GM21515 (cell line): Measurements from ENCODE around the gene NSRP1.
"Not testable (repeated sequence)": the region's sequence is repeated elsewhere in the genome, so short reads cannot be mapped to it uniquely, and the experiment has no call there.

Source experiments
- ATAC-seq: cut with Tn5 transposase; IDR thresholded peaks from one replicate; pipeline ENCODE4 v1.9.1; 2021; ENCODE audit not compliant: unreplicated experiment

The NSRP1 gene, protein sequence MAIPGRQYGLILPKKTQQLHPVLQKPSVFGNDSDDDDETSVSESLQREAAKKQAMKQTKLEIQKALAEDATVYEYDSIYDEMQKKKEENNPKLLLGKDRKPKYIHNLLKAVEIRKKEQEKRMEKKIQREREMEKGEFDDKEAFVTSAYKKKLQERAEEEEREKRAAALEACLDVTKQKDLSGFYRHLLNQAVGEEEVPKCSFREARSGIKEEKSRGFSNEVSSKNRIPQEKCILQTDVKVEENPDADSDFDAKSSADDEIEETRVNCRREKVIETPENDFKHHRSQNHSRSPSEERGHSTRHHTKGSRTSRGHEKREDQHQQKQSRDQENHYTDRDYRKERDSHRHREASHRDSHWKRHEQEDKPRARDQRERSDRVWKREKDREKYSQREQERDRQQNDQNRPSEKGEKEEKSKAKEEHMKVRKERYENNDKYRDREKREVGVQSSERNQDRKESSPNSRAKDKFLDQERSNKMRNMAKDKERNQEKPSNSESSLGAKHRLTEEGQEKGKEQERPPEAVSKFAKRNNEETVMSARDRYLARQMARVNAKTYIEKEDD

DNA sequence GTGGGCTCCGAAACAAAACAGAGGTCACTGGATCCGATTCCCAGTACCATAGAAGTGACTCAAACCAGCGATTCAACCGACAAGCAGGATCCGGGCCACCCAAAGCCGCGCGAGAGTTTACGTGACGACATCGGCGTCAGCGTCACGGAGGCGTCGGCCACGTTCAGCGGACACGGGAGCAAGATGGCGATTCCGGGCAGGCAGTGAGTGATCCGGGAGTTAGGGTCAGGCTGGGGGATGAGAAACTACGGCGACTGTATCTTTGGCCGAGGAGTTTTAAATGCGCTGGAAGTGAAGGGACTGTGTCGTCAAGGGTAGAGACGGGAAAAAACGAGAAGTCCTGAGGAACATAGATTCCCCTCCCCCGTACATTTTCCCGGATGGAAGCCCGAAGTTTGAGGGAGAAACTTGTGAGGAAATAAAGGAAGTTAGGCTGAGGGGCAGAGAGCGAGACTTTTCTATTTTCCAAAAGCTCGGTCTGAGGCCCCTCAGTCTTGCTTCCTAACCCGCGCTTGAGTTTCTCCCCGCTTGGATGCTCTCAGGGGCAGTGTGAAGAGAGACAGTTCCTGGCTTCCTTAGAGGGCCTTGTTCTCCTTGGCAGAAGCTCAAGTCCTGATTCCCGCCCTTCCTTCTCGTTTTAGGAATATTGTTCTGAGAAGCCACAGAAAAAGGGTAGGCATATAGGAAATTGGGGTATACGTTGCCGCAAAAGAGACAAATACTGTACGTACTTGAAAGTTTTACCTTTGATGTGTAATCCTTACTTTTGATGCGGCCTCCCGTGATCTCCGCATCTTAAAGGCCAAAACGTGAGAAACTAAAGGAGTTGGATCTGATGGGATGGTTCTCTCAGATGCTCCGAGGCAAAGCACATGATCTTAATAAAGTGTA lies at the start of gene NSRP1:
NSRP1 (plus strand) TSS at position 156 of the 891 bp plus-strand sequence; CDS start at position 184, 28 bp downstream.
- ATAC-seq: peak; percentile 70

DNA sequence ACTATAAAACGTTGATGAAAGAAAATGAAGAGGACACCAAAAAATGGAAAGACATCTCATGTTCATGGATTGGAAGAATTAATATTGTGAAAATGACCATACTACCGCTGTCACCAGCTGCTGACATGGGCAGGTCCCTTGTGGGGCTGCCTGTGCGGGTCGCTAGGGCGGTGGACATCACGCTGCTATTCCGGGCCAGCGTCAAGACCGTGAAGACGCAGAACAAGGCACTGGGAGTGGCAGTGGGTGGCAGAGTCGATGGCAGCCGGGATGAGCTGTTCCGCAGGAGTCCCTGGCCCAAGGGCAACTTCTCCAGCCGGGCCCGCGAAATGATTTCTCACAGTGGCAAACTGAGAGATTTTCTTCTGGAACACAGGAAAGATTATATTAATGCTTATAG lies 48.2 kb upstream of the NSRP1 start:
- ATAC-seq: no peak

DNA sequence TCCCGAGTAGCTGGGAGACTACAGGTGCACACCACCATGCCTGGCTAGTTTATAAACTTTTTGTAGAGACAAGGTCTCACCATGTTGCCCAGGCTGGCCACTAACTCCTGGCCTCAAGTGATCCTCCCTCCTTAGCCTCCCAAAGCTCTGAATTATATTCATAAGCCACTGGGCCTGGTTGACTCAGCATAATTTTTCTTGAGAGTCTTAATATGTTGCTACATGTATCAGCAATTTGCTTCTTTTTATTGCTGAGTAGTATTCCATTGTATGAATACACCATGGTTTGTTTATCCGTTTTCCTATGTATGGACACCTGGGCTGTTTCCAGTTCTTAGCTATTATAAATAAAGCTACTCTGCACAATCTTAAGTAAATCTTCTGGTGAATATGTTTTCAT lies 42.4 kb upstream of the NSRP1 start:
- ATAC-seq: no peak

DNA sequence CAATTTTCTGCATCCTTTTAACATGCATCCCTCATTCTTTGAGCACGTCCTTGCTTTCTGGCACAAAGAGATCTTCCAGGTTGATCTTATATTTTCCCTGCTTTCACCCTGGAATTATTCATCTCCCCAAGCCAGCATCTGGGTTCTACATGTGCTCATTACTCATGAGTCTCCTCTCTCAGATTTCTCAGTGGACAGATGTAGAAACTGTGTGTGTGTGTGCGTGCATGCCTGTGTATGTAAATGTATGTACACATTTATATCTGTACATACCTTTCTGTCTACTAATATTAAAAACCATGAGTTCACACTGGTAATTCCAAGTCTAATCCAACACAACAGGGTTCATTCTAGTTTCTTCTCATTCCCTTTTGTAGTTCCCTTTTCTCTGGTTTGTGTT lies 41.9 kb upstream of the NSRP1 start:
- ATAC-seq: no peak

DNA sequence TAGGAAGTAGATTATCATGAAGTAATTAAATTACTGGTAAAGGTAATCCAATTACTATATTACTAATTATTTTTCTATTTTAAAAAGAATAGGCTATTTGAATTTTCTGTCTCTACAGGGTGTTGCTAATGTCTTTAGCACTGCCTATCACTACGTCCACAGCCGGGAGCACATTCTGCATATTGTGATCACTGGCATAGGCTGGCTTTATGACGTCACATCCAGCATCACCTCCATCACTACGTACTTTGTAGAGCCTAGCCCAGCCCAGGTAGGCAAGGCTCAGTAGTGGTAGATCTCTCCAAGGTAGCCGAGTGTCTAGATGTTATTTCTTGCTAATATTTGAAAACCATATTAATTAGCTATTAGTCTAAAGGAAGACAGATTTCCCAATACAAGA lies 33.8 kb upstream of the NSRP1 start:
- no peak for ATAC-seq

DNA sequence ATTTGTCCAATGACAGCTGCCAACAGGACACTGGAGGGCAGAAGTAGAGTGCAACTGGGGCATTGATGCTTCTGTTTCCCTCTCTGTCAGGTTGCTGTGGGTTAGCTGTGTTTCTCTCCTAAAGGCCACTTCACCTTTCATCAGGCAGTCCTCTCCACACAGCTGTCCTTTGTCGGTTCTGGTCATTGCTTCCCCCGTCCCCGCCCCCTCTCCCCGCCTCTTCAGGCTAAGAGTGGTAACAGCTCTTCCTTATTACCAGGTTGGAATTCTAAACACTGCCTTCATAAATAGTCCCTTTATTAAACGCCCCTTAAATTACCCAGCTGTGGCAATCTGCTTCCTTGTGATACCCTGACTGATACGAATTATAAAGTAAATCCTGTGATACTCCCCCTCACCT lies 31.8 kb upstream of the NSRP1 start:
- ATAC-seq: no peak

DNA sequence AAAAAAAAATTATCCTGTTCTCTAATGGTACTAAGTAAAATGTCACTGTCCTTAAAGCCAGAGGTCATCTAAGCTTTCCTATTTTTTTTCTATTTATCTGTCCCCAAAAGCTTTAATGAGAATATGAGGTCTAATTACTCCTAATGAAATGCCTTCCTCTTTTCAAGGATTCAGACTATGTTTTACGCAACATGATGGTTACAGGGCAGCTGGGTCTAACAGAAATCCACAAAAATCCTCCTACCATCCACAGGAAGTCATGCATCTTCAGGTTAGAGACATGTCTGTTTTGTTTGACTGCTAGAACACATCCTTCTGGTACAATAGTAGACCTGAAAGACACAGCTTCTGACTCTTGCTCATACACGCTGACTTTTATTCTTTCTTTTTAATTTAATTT lies 29.7 kb upstream of the NSRP1 start:
- no peak for ATAC-seq

DNA sequence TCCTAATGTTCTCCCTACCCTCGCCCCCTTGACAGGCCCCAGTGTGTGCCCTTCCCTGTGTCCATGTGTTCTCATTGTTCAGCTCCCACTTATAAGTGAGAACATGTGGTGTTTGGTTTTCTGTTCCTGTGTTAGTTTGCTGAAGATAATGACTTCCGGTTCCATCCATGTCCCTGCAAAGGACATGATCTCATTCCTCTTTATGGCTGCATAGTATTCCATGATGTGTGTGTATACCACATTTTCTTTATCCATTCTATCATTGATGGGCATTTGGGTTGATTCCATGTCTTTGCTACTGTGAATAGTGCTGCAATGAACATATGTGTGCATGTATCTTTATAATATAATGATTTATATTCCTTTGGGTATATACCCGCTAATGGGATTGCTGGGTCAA lies 29.2 kb upstream of the NSRP1 start:
- ATAC-seq: not testable (repeated sequence)

DNA sequence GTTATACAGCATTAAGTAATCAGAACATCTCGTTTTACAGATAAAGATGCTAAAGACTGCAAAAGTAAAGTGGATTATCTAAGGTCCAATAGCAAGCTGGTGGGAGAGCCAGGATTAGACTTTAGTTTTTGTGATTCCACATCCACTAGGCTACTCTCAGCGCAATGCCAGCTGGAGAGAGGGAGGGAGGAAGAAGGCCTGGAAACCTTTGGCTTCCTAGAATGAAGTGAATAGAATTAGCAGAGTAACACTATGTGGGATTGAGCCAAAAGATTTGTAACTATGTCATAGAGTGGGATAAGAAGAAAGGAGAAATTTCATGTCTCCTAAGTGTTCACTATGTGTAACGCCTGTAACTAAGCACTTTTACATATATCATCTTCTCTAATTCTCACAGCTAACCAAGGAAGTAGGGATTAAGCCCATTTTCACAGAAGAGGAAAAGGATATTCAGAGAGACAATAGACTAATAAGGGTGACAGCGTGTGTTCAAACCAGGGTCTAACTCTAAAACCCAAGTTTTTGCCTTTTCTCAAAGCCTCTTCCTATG lies 25.4 kb upstream of the NSRP1 start:
- no peak for ATAC-seq

DNA sequence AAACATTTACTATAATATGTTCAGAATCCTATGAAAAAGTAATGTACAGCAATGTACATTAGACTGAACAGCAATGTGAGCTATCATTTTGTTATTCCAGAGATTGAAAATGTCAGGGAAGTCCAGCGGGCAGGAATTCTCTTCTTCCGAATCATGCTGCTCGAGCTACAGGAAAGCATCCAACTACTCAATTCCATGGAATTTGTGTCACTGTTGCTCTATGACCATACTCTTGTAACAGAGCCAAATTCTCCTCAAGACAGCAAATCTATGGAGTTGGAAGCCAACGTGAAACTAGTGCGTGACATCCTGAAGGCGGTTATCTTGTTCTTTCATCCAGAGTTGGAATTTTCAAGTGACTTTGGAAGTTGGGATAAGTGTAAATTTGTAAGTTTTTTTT lies 24.8 kb upstream of the NSRP1 start:
- no peak for ATAC-seq

DNA sequence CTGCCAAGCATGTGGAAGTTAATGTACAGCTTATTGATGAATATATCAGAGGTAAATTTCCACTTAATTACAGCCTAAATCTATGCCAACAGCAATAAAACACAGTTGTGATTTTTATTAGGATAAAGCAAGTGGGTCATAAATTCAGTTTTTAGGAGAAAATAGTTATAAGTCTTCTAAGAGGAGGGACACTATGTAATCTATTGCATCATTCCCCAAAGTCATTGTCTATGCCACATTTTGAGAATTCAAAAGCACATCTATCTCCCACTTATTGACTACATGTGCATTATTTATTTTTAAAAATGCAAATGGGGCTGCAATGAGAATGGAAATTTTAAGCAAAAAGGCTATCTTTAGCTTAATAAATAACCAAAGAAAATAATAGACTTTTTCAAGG lies 23.7 kb upstream of the NSRP1 start:
- no peak for ATAC-seq

DNA sequence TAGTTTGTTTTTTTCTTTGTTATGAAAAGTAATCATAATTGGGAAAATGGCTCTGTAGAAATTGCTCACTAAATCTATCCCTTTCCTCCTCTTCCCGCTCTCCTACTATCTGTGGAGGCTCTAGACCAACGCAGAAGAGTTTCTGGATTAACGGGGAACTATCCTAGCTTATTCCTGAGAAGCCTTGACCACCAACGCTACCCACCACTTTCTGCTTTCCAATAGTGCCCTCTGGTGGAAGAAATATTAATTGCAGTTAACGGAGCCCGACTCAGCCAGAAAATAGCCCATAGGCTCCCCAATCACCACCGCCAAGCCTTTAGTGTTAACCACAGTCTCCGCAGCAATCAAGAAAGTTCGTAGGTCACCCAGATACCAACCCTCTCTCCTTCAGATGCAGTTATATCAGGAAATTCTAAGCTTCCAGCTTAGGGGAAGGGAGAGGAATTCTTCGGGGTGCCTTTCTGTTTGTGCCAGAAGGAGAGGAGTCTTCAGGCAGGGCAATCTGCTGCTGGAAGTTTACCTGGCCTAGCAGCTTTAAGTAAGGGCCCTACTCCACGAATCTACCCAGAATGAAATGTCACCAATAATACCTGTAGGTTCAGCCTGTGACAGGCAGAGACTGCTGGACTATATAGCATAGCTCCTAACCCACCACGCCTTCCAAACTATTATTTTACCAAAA lies 23.0 kb upstream of the NSRP1 start:
- no peak for ATAC-seq

DNA sequence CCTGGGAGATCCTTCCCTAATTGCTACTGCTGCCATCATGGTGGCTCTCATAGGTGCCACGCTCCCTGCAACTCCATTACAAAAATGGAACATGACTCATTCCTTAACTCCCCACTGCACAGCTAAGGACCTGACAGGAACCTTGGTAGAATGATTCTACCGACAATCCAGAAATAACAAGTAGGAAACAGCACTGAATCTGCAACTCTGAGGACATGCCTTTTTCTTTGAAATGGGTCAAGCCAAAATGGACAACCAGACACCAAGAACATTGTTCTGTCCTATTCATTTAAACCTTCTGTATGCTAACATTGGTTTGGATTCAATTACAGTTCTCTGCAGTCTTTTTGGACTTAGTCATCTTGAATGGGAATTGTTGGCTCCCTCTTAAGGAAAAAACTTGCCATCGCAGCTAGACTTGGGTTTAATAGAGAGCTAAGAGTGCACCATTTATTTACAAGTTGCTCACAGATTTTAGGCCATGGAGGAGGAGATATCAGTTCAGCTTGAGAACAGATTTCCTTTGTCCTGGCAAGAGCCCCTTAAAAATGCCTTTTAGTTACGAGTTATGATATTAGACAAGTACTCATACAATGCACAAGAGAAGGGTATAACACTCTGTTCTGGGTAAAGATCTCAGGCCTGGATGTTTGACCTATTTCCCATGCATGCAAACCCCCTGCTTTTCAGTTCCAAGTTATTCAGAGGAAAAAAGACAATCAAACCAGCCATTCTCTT lies 20.9 kb upstream of the NSRP1 start:
- no peak for ATAC-seq

DNA sequence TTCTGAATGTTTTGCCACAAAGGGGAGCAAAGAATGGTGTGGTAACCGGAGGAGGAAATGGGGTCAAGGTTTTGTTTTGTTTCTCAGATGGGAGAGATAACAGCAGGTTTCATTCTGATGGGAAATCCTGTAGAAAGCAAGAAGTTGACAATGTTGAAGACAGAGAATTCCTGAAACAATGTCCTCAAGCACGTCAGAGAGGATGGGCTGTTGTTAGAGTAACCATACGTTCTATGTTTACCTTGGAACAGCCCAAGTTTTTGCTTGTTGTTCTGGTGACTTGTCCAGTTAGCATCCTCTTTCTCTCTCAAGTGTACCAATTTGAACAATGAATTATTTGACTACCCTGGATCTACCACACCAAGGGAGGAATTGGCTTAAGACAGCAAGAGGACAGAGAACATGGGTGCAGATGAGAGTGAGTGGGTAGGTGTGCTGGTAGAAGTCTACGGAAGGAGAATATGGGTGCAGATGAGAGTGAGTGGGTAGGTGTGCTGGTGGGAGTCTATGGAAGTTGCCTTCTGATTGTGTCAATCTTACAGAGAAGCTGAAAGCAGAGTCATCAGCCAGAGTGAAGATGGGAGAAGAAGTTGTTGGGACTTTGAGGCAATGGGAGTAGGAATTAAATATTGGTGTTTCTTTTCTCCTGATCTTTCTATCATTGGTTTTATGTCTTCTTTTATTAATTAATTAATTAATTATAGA lies 14.8 kb upstream of the NSRP1 start:
- ATAC-seq: no peak

DNA sequence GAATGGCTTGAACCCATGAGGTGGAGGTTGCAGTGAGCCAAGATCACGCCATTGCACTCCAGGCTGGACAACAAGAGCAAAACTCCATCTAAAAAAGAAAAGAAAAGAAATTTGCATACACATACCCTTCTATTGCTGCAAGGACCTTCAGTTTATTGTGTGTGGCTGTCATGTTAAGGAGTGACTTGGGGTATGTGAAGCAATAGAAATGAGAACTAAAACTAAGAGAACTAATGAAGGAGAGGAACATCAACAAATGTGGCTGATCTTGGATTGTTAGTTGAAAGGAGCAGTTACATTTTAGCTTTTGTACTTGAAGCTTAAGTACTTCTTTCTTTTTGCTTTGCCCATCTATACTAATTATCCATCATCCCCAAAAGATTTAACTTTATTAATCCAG lies 12.7 kb upstream of the NSRP1 start:
- ATAC-seq: no peak

DNA sequence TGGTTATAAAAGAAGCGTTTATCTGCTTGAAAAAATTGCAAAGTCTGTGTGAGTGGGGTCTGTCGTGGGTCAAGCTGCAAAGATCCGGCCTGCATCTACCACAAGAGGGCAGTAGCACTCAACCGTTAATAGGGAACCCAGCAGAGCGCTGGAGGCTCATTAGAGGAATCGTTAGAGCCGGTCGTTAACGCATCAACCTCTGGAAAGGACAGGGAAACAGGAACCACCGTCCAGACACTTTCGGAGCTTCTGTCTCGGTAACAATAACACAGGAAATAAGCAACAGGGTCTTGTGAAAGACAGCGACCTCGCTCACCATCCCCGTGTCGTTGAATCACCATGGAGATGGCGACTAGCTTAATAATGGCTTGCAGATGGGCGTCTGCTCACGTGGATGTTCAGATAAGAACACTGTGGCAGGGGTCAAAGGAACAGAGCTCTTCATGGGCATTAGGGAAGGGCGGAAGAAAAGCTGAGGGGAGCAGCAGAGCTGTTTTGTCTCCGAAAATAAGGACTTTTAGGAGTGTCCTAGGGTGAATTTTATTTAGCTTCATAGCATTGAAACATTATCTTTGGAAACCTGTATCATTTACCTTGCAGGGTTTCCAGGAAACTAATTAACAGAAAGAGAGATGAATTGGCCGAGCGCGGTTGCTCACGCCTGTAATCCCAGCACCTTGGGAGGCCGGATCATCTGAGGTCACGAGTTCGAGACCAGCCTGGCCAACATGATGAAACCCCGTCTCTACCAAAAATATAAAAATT lies 11.9 kb upstream of the NSRP1 start:
- no peak for ATAC-seq

DNA sequence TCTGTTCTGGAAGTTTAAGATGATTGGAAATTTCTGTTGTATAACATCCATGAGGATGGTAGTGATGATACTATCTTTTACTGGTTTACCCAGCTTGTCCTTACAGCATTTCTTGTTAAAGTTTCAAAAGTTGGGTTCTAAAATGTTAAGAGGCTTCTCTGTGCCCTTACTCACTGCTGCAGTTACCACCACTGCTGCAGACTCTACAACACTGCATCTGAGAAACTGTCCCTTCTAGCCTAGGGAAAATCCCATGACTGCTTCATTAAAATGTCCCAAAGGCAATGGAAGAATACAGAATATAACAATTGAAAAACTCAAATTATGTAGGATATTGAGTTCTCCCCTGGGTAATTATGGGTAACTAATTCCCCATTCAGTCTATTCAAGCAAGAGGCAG lies 3.8 kb upstream of the NSRP1 start:
- no peak for ATAC-seq

DNA sequence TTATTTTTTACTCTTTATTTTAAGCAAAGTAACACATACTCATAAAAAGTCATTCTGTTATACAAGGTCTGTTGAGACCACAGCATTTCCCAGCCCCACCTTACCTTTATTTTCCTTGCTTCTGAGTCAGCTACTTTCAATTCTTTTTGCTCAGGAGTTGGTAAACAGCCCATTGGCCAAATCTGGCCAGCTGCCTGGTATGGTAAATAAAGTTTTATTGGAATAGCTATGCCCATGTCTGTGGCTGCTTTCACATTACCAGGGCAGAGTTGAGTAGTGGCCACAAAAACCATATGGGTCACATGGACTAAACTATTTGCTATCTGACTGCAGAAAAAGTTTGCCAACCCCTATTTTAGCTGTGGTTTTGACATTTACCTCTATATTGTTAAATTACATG lies 3.4 kb upstream of the NSRP1 start:
- ATAC-seq: no peak

DNA sequence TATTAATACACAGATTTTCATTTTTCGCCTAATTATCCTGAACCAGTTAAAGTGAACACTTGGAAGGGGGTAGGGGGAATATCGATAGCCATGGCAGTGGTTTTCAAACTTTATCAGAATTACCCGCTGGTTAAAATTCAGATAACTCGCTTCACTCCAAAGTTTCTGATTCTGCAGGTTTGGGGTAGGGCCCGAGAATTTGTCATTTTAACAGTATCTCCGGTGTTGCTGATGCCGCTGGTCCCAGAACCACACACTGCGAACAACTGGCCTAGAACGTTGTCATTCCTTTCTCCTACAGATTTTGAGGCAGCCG lies 313 bp upstream of the NSRP1 start:
- ATAC-seq: peak; percentile 12
